HG03432 (cell line): ENCODE results near the gene UXT.

Source experiments
- ATAC-seq: cut with Tn5 transposase; IDR thresholded peaks from one replicate; pipeline ENCODE4 v1.9.1; 2021; ENCODE audit warnings: mild to moderate bottlenecking, moderate library complexity; ENCODE audit not compliant: unreplicated experiment

UXT gene

DNA sequence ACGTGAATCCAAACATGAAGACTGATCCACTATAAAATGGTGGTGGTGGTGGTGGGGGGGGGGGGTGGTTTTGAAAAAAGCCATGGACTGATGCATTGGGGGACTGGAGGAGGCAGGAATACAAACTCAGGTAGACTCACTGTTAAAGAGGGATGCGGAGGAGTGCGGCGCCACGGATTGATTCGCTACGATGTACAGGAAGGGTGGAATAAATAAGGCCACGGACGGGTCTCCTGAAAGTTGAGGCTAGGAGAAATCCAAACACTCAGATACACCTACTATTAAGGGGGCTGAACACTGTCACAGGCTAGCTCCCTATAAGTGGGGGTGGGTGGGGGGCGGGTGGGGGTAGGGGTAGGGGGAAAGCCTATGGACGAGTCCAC is 9.2 kb downstream of the UXT start:
- ATAC-seq, result no peak

DNA sequence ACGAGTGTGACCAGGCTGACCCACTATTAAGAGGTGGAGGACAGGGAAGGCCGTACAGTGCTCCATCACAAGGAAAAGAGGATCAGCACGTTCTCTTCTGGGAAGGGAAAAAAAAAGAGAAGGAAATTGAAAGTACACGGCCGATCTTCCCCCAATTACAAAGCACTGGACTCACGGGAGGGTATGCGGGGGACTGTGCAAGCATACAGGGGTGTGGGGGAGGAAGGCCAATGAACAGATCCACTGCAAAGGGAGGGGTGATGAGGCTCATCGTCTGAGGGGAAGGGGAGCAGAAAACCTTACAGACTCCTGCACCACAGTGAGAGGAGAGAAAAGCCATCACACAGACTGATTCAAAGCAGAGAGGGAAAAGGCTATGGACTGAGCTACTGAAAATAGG is 9.7 kb downstream of the UXT start:
- ATAC-seq, result no peak

DNA sequence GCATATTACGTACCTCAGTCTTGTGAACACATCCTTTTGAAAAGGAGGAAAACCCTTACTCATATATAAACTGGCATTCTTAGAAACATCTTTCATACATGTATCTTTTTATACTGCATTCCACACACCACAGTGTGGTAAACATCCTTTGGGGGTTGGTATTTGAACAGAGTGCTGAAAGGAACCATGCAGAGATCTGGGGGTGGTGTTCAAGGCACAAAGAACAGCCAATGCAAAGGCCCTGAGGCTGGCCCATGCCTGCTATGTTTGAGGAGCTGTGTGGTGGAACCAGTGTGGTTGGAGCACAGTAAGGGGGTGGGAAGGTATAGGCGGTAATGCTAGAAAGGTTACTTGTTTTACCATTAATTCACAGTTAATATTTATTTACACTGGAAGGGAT is 10.6 kb downstream of the UXT start:
- no peak for ATAC-seq

DNA sequence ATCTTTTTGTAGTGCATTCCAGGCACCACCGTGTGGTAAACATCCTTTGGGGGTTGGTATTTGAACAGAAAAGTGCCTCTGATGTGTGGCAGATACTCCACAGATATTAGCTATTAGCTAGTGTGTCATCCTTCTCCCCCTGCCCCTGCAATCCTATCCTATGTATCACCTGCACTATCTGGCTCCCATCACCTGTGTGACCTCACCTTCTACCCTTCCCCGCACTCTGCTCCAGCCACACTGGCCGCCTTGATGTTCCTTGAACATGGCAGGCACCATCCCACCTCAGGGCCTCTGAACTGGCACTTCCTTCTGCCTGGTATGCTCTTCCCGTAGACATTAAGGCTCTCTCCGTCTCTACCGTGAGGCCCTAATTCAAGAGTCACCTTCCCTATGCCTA is 12.3 kb downstream of the UXT start:
- no peak for ATAC-seq

DNA sequence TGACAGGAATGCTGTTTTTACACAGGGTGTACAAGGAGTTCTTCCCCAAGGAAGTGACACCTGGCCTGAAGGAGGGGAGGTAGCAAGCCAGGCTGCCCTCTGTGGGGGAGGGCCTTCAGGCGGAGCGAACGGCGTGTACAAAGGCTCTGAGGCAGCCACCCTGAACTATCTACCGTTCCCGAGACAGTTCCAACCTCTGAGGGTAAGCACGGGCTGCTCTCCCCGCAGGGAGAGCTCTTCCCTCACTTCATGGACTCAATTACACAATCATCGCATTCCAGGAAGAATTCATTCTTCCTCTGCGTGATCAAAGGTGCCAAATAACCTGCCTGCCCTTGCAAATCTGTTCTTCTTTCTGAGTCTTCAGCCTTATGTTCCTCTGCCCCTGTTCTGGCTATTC is 13.4 kb downstream of the UXT start:
- ATAC-seq, result no peak

DNA sequence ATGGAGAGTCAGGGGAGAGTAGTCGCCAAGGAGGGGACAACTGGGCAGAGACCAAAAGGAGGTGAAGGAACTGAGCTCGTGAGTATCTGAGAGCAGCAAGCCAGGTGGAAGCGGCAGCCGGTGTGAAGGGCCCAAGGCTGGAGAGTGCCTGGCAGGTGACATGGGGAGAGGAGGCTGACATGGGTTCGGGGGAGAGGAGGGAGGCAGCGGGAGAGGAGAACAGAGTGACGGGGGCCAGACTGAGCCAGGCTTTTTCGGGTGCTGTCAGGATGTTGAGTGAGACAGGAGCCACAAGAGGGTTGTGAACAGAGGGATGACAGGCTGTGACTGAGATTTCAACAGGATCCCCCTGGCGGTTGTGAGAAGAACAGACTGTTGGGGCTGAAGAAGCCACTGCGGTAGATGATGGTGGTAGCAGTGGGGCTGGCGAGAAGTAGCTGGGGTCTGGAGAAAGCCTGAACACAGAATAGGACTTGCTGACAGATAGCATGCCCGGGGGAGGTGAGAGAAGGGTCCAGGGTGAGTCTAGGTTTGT is 14.4 kb downstream of the UXT start:
- no peak for ATAC-seq

DNA sequence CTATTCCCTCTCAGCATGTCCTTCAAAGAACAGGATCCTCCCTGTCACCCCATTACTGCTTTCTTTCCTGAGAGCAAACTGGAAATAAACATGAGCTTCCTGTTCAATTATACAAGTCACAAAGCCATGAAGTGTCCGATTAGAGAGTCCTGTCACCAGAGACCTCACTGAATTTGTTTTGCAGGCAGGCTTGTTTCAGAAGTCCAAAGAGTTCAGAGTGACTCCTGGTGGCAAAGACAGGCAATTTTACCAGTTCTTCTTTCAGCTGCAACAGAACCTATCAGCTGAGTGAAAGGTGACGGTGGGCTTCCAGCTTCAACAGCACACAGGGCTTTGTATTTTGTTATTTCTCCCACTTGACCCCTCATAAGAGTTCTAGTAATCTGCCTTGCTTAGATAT is 15.1 kb downstream of the UXT start:
- ATAC-seq, result no peak

DNA sequence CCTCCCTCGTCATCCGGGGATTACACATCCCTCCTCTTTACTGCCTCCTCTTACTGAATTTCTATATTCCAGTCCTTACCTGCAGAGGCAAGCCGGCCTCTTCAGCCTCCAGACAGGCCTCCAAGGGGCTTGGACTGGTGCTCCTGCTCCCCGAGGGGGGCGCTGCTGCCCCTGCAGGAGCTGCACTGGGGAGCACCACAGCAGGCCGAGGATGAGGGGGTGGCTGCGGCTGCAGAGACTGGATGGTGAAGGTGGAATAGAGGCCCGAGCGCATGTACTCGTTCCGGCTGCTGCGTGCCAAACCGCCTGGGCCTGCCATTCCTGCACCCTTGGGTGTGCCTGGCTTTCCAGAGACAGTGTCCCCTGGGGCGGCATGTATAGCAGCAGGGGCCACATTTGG is 20.2 kb downstream of the UXT start:
- ATAC-seq, result no peak

DNA sequence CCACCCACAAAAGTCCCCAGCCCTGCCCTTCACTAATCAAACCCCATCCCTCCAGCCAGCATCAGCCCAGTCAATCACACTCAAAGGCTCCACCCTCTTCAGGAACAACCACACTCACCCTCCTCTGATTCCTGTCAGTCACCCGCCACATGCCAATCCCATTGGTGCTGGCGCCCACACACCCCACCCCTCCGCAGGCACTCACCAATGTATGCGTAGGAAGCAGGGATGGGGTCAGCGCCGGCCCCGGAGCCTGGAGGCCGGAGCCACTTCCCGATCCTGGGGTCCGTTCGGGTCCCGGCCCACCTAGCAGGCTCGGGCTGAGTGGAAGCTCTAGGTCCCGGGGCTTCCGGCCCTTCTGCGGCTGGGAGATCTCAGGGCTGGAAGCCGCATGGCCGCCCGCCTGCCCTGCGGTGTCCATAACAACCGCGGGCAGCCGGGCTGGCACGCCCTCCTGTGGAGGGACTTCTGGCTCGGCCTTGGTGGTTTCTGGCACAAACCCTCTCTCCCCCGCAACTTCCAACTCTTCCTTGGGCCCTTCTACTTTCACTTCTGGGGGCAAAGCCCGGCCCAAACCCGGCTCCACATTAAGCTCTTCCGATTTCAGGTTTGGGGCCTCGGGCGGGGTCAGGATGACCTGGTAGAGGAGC is 21.3 kb downstream of the UXT start:
- no peak for ATAC-seq

DNA sequence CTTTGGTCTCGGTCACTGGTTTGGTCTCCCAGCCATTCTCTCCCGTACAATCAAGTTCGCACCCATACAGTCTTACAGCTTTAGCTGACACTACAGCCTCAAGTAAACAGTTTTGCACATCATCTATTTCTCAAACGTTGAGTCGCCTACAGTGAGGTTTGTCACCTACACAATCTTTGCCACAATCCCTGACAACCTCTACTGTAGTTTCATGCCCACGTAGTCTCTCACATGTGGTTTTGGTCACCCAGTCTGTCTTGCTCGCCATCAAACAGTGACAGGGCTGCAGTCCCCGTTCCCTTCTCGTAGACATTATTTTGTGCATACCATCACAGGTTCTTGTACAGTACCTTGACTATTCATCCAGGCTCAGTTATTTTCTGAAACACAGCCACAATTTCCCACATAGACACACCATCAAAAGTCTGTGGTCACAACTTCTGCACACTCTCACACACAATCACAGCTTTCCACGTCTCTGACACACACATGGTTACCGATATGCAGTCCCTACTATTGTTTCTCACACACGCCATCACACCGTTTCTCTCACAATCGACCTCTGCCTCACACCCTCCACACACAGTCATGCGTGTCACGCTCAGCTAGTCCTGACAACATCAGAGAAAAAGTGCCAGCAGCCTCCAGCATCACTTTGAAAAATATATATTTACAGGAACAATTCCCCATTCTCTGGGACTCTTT is 24.0 kb downstream of the UXT start:
- ATAC-seq, result no peak

DNA sequence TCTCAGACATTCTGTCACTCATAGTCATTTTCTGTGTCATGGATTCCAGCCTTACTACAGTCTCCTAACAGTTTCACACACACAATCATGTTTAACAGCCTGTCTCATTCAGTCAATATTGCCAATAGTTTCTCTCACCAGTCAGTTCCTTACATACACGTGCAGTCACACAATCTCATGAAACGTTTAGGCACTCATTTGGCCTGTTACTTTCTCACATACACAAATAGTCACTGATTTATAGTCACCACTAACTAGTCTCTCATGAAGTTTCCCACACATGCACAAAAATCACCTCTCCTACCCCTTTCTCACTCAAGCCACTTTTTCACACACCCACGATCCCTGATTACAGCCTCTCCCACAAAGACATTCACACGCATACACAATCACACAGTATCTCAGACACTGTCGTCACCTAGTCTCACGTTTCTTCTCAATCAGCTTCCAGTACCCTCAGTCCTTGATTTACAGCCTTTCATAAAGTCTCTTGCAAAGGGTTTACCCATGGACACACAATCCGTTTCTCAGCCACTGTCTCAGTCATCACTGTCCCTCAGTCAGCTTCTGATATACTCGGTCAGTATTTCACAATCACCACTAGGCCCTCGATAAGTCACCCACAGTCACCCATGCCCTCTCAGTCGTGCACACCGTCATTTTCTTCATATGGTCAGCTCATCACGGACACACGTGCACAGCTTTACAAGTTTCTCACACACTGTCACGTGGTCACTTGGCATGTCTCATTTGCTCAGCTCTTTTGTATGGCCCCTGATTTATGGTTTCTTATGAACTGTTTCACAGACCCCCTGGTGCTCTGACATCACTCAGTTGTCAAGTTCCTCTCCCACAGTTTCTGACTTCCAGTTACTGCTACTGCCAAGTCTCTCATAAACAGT is 25.0 kb downstream of the UXT start:
- no peak for ATAC-seq

DNA sequence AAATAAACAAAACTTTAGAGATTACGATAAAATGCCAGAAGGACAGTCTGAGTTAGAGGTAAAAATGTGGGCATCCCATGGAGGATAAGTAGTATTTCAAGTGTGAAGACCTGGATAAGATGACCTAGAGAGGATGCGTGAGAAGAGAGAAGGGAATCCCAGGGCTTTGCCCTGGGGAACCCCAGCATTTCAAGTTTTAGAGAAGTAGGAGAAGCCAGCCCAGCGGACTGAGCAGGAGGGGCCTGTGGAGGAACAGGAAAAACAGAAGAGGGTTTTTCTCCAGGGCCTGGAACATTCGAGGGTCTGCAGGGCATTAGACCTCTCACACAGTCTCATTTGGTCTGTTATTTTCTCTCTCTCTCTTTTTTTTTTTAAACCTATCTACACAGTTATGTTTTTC is 26.3 kb downstream of the UXT start:
- ATAC-seq, result no peak

DNA sequence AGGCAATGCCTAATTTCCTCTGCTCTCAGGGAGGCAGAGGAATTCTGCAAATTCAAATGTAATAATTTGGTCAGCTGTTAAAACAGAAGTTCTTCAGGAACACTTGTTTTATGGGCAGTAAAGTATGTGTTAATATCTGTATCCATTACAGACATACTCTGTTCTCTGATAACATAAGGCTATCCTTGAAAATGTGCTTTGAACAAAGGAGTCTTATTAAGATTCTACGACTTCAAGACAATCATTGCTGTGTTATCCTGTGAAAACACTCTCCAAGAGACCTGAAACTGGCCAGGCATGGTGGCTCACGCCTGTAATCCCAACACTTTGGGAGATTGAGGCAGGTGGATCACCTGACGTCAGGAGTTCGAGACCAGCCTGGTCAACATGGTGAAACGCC is 27.3 kb downstream of the UXT start:
- no peak for ATAC-seq

DNA sequence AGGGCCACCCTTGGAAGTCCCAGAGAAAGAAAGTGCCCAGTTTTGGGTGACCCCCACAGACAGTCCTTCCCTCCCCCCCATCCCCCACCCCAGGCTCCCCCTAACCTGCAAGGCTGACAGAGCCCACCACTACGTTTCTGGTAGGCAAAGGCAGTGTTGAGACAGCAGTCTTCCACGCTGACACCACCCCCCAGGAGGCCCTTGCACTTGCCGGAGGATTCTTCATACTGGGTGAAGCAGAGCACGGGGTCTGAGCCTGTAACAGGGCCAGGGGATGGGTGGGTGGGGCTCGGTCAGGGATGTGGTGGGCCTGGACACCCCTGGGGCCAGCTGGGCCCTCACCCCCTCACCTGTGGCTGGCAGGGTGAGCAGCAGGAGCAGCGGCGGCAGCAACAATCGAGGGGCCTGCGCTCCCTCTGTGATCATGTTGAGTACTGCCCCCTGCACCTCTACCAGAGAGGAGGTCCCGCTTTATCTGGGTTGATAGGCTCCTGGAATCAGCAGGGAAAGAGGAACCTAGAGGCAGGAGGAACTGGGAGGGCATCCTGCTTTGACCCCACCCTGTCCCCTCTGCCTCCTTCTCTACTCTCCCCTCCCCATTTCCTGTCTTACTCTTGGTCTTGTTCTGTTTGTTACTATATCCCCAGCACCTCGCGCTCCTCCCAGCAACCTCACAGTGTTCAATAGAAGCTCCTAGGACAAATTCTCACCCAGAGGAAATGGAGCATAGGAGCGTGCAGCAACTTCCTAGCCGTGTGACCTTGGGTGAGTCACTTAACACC is 29.4 kb downstream of the UXT start, which contains the start of gene CFP:
Gene CFP (minus strand): TSS at position 512 of the 782 bp plus-strand sequence. CDS start 86 bp downstream, at position 426.
- no peak for ATAC-seq

DNA sequence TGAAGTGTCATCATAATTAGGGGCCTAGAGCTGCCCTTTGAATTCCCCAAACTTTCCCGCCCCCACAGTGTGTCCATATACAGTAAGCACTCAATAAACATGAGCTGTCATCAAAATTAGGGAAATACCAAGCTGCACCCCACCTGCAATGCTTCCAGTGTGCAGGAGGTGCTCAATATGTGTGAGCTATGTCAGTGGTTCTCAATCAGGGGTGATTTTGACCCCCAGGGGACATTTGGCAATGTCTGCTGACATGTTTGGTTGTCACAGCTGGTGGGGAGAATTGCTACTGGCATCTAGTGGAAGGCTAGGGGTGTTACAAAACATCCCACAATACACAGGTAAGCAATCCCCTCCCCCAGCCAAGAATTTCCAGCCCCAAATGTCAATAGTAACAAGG is 30.0 kb downstream of the UXT start:
- no peak for ATAC-seq

DNA sequence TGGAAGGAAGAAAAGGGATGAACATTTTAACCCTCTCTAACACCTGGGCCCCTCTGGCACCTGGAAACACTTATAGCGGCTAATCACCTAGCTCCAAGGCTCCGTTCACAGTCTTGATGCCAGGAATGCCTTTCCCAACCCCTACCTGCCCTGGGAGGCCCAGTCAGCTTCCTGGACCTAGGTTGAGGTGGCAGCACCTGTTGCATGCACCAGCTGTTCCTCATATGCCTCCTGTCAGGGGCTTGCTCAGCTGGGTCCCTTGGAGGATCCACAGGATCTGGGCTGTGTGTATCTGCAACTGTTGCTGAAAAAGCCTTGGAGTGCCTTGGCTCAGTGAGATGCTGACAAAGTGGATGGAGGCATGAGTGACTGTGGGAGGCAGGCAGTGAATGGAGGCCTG is 33.6 kb downstream of the UXT start:
- ATAC-seq, result no peak

DNA sequence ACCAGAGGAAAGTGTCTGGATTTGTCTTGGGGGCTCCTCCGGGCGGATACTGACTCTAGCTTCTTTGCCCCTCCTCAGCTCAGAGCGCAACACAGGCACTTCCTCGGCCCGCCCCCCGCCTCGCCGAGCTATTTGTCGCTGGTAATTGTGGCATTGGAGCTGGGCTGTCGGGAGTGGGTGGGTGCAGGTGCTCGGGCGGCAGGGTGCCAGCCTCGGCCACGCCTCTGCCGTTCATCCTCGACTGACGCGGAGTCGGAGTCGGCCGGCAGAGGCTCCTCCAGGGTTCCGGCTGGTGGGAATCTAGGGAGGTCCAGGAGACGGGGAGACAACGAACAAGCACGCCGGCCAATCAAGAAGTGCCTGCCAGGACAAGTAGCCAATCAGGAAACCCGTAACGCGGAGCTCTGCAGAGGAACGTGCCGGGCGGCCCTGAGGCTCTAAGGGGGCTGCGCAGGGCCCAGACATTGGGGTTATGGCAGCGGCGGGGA is 35.4 kb downstream of the UXT start:
- no peak for ATAC-seq

DNA sequence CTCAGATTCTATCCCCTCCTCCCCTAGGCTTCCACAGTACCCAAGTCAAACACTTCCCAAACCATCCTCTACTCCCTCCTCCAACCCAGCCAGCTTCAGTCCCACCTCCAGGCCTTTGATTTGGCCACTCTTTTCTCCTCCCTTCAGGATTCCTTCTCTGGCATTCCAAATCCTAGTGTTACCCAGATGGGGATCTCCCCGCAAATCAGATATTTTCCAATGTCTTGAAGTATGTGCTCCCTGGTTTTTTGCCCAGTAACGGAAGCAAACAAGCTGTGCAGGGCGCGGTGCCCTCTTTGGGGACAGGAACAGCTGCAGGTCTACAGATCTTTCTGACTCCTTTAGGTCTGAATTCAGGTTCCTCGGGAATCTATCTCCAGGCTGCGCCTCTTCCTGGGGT is 37.1 kb downstream of the UXT start:
- no peak for ATAC-seq

DNA sequence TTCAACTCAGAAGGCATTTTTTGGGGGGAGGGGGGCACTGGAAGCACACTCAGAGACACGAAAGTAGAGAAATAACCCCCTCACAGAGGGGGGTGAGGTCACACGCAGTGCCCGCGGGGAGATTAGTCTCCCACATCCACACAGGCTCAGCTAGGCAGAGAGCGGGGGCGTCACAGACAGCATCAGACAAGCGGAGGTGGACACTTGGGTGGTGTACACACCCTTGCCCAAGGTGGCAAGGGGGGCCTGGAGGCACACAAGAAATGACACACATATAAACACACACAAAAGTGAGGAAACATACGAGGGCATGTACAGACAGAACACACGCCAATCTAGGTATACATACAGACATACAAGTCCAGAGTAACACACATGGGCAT is 38.7 kb downstream of the UXT start:
- no peak for ATAC-seq

DNA sequence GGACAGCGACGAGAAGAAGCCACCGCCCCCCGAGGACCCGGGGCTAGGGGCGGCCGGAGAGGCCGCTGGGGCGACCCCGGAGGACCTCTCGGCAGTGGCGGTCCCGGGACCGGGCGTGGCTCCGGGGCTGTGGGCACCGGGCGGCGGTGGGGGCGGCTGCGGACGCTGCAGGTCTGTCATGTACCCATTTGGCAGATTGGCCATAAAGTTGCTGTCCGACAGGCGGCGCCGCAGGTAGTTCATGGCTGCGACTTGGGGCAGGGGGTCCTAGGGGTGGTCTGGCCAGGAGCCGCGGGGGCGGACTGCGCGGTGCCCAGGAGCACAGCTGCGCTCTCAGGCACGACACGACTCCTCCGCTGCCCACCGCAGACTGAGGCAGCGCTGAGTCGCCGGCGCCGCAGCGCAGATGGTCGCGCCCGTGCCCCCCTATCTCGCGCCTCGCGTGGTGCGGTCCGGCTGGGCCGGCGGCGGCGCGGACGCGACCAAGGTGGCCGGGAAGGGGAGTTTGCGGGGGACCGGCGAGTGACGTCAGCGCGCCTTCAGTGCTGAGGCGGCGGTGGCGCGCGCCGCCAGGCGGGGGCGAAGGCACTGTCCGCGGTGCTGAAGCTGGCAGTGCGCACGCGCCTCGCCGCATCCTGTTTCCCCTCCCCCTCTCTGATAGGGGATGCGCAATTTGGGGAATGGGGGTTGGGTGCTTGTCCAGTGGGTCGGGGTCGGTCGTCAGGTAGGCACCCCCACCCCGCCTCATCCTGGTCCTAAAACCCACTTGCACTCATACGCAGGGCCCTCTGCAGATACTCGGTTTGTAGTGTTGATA is 39.3 kb downstream of the UXT start, which contains the start of gene SYN1:
Gene SYN1 (minus strand): TSS at position 372 of the 817 bp plus-strand sequence. CDS start 129 bp downstream, at position 243.
- peak; percentile 90 for ATAC-seq
